Measurements from ENCODE around the gene ALDH1L1. TPM values are rescaled to one million over a fixed set of nuclear protein-coding genes. Genes with fewer than 3 reads are reported as not detected.
A peak's percentile ranks its signal among the peaks of the same experiment; 100 is the strongest.

Gene ALDH1L1
- total RNA-seq, 1 experiment from 2014 or later = 0.41 TPM

GRCh38 chr3:126135406-126136076 is 44.8 kb downstream of the ALDH1L1 start:
- CTCF ChIA-PET = no interaction called here
- Mint-ChIP-seq H3K9me3 (ENCODE audit: unreplicated experiment) (no peaks in the 10 kb centered on the region), H3K4me1 (ENCODE audit: low read depth, unreplicated experiment) (no peaks in the 10 kb centered on the region), H3K27ac (ENCODE audit: unreplicated experiment) (no peak overlapping the region), H3K27me3 (ENCODE audit: insufficient read depth, unreplicated experiment) (peaks cover 11% of the 10 kb centered on the region), H3K4me3 (ENCODE audit: unreplicated experiment) (no peak overlapping the region), H3K36me3 (ENCODE audit: insufficient read depth, unreplicated experiment) (no peaks in the 10 kb centered on the region)
- no peak for DNase-seq
- Histone ChIP-seq H3K4me1 (no peaks in the 10 kb centered on the region), H3K9me3 (no peaks in the 10 kb centered on the region), H3K4me3 (ENCODE audit: low read depth, low read length) (no peak overlapping the region), H3K27me3 (replicated peaks; ENCODE audit: control insufficient read depth, insufficient read depth, low read length) (no peaks in the 10 kb centered on the region), H3K36me3 (ENCODE audit: control insufficient read depth, insufficient read depth, low read length) (no peaks in the 10 kb centered on the region)
- TF ChIP-seq CTCF (IDR thresholded peaks at IDR 0.05; ENCODE audit: insufficient read depth in 1 of 2, low read depth in 1 of 2, low read length in 1 of 2, severe bottlenecking in 1 of 2, unreplicated experiment in 1 of 2) = no peak
- POLR2A ChIA-PET = no interaction called here
- intact Hi-C loops (cut with micrococcal nuclease; ENCODE audit: unreplicated experiment) = loop anchor here (10.0 kb wide), 1 partner anchor 79 kb away; no protein-coding TSS in a partner anchor
- BruUV-seq (replicated peaks) = no TSS peak

GRCh38 chr3:126135071-126135405 is 45.3 kb downstream of the ALDH1L1 start:
- Mint-ChIP-seq H3K27me3 (ENCODE audit: insufficient read depth, unreplicated experiment) (peaks cover 11% of the 10 kb centered on the region), H3K36me3 (ENCODE audit: insufficient read depth, unreplicated experiment) (no peaks in the 10 kb centered on the region), H3K4me3 (ENCODE audit: unreplicated experiment) (no peak overlapping the region), H3K4me1 (ENCODE audit: low read depth, unreplicated experiment) (no peaks in the 10 kb centered on the region), H3K9me3 (ENCODE audit: unreplicated experiment) (no peaks in the 10 kb centered on the region), H3K27ac (ENCODE audit: unreplicated experiment) (no peak overlapping the region)
- H3K9me3 ChIP-seq = no peaks in the 10 kb centered on the region
- no peaks in the 10 kb centered on the region for H3K36me3 ChIP-seq (ENCODE audit: control insufficient read depth, insufficient read depth, low read length)
- H3K27me3 ChIP-seq (replicated peaks; ENCODE audit: control insufficient read depth, insufficient read depth, low read length) = no peaks in the 10 kb centered on the region
- no peaks in the 10 kb centered on the region for H3K4me1 ChIP-seq
- no peak for TF ChIP-seq CTCF (IDR thresholded peaks at IDR 0.05; ENCODE audit: insufficient read depth in 1 of 2, low read depth in 1 of 2, low read length in 1 of 2, severe bottlenecking in 1 of 2, unreplicated experiment in 1 of 2)
- no peak overlapping the region for H3K4me3 ChIP-seq (ENCODE audit: low read depth, low read length)
- intact Hi-C loops (cut with micrococcal nuclease; ENCODE audit: unreplicated experiment) = loop anchor here (10.0 kb wide), 1 partner anchor 80 kb away; no protein-coding TSS in a partner anchor
- no TSS peak for BruUV-seq (replicated peaks)
- CTCF ChIA-PET = no interaction called here
- POLR2A ChIA-PET = no interaction called here
- peak in 1 of 2 experiments; percentile 18 for DNase-seq

GRCh38 chr3:126134219-126134975 is 46.0 kb downstream of the ALDH1L1 start:
- no peak overlapping the region for H3K4me3 ChIP-seq (ENCODE audit: low read depth, low read length)
- BruUV-seq (replicated peaks) = no TSS peak
- POLR2A ChIA-PET = no interaction called here
- no peaks in the 10 kb centered on the region for H3K36me3 ChIP-seq (ENCODE audit: control insufficient read depth, insufficient read depth, low read length)
- TF ChIP-seq CTCF (IDR thresholded peaks at IDR 0.05; ENCODE audit: insufficient read depth in 1 of 2, low read depth in 1 of 2, low read length in 1 of 2, severe bottlenecking in 1 of 2, unreplicated experiment in 1 of 2) = peak; percentile 67
- Mint-ChIP-seq H3K4me1 (ENCODE audit: low read depth, unreplicated experiment) (no peaks in the 10 kb centered on the region), H3K9me3 (ENCODE audit: unreplicated experiment) (no peaks in the 10 kb centered on the region), H3K27ac (ENCODE audit: unreplicated experiment) (no peak overlapping the region), H3K4me3 (ENCODE audit: unreplicated experiment) (no peak overlapping the region), H3K36me3 (ENCODE audit: insufficient read depth, unreplicated experiment) (no peaks in the 10 kb centered on the region), H3K27me3 (ENCODE audit: insufficient read depth, unreplicated experiment) (peaks cover 6% of the 10 kb centered on the region)
- H3K27me3 ChIP-seq (replicated peaks; ENCODE audit: control insufficient read depth, insufficient read depth, low read length) = no peaks in the 10 kb centered on the region
- CTCF ChIA-PET = interaction anchor here (1.1 to 1.2 kb wide), 3 partner anchors 78 to 256 kb away, joined by 3 to 11 read pairs (median 3); no protein-coding TSS in a partner anchor
- H3K9me3 ChIP-seq = no peaks in the 10 kb centered on the region
- peak; percentile 56 to 72 for DNase-seq
- intact Hi-C loops (cut with micrococcal nuclease; ENCODE audit: unreplicated experiment) = loop anchor here (1.0 to 10.0 kb wide), 2 partner anchors 80 to 255 kb away; no protein-coding TSS in a partner anchor
- no peaks in the 10 kb centered on the region for H3K4me1 ChIP-seq

Measured in Caco-2 (cell line).